Ishikawa (cell line): ENCODE results near the gene TF.

ENCODE experiments used
- CEBPB ChIP-seq: IDR thresholded peaks from 2 replicates; pipeline ENCODE4 v1.6.1; 2012
- CREB1 ChIP-seq: IDR thresholded peaks from 2 replicates; pipeline ENCODE4 v1.6.1; 2012; ENCODE audit warnings: low read depth
- EGR1 ChIP-seq: IDR thresholded peaks from 2 replicates; pipeline ENCODE4 v1.6.1; 2012
- EP300 ChIP-seq: IDR thresholded peaks from 2 replicates; pipeline ENCODE4 v1.6.1; 2012; ENCODE audit warnings: borderline replicate concordance
- FOXM1 ChIP-seq: IDR thresholded peaks from 2 replicates; pipeline ENCODE4 v1.6.1; 2012; ENCODE audit warnings: low read depth, borderline replicate concordance
- NFIC ChIP-seq: IDR thresholded peaks from 2 replicates; pipeline ENCODE4 v1.6.1; 2012
- RAD21 ChIP-seq: IDR thresholded peaks from 2 replicates; pipeline ENCODE4 v1.6.1; 2012; ENCODE audit warnings: low read depth
- TAF1 ChIP-seq: IDR thresholded peaks from 2 replicates; pipeline ENCODE4 v1.6.1; 2012; ENCODE audit warnings: low read depth, mild to moderate bottlenecking
- TCF12 ChIP-seq: IDR thresholded peaks from 2 replicates; pipeline ENCODE4 v1.6.1; 2012; ENCODE audit warnings: low read depth
- TEAD4 ChIP-seq: IDR thresholded peaks from 2 replicates; pipeline ENCODE4 v1.6.1; 2012
- YY1 ChIP-seq: IDR thresholded peaks from 2 replicates; pipeline ENCODE4 v1.6.1; 2012; ENCODE audit warnings: low read depth
- ZBTB7A ChIP-seq: IDR thresholded peaks from 2 replicates; pipeline ENCODE4 v1.6.1; 2012; ENCODE audit warnings: low read depth
- TF ChIP-seq, protein P1 (sequence below): IDR thresholded peaks from 2 replicates; pipeline ENCODE4 v1.6.1; 2012
- TF ChIP-seq, protein P2 (sequence below): IDR thresholded peaks from 2 replicates; pipeline ENCODE4 v1.6.1; 2012; ENCODE audit warnings: low read depth, mild to moderate bottlenecking
- TF ChIP-seq, protein P3 (sequence below): IDR thresholded peaks from 2 replicates; pipeline ENCODE4 v1.6.1; 2012

TF gene

DNA sequence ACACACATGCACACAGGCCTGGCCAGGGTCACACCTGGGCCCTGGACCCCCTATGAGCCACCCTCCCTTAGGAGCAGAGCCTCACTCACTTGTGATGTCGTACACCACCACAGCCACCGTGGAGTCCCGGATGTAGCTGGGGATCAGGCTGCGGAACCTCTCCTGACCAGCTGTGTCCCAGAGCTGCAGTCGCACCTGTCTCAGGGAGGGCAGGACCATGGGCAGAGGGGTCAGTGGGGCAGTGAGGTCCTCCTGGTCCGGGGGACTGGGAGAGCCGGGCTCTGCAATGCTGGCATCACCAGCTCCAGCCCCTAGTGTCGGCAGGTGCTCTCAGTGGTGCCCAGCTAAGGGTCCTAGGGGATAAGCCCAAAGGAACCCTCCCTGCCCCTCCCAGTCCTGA, 95.0 kb downstream of the TF start:
- no peak for TF ChIP-seq ZBTB7A
- TF ChIP-seq CEBPB: no peak
- no peak for TF ChIP-seq EP300
- no peak for TF ChIP-seq NFIC
- TF ChIP-seq, protein P1, sequence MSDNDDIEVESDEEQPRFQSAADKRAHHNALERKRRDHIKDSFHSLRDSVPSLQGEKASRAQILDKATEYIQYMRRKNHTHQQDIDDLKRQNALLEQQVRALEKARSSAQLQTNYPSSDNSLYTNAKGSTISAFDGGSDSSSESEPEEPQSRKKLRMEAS: no peak
- TF ChIP-seq, protein P2, sequence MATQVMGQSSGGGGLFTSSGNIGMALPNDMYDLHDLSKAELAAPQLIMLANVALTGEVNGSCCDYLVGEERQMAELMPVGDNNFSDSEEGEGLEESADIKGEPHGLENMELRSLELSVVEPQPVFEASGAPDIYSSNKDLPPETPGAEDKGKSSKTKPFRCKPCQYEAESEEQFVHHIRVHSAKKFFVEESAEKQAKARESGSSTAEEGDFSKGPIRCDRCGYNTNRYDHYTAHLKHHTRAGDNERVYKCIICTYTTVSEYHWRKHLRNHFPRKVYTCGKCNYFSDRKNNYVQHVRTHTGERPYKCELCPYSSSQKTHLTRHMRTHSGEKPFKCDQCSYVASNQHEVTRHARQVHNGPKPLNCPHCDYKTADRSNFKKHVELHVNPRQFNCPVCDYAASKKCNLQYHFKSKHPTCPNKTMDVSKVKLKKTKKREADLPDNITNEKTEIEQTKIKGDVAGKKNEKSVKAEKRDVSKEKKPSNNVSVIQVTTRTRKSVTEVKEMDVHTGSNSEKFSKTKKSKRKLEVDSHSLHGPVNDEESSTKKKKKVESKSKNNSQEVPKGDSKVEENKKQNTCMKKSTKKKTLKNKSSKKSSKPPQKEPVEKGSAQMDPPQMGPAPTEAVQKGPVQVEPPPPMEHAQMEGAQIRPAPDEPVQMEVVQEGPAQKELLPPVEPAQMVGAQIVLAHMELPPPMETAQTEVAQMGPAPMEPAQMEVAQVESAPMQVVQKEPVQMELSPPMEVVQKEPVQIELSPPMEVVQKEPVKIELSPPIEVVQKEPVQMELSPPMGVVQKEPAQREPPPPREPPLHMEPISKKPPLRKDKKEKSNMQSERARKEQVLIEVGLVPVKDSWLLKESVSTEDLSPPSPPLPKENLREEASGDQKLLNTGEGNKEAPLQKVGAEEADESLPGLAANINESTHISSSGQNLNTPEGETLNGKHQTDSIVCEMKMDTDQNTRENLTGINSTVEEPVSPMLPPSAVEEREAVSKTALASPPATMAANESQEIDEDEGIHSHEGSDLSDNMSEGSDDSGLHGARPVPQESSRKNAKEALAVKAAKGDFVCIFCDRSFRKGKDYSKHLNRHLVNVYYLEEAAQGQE: no peak

DNA sequence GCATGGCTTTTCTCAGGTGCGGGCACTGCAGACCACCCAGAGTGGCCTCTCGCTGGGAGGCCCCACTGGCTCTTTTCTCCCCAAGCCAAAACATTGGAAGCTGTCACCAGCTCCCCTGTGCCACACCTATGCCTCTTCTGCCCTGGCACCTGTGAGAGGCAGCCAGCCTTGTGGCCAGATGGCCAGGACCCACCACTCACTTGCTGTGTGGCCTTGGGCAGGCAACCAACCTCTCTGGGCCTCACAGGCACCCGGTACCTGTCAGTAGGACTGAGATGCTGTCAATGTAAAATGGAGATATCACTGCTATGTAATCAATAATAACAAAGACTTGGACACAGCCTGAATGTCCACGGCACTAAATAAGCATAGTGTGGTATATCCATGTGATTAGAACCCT, 96.0 kb downstream of the TF start:
- no peak for TF ChIP-seq CREB1
- TF ChIP-seq, protein P1: no peak
- TF ChIP-seq, protein P3, sequence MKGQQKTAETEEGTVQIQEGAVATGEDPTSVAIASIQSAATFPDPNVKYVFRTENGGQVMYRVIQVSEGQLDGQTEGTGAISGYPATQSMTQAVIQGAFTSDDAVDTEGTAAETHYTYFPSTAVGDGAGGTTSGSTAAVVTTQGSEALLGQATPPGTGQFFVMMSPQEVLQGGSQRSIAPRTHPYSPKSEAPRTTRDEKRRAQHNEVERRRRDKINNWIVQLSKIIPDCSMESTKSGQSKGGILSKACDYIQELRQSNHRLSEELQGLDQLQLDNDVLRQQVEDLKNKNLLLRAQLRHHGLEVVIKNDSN: no peak
- TF ChIP-seq RAD21: no peak
- no peak for TF ChIP-seq TEAD4
- TF ChIP-seq YY1: no peak
- TF ChIP-seq EP300: no peak
- no peak for TF ChIP-seq EGR1
- TF ChIP-seq, protein P2: no peak
- no peak for TF ChIP-seq TCF12
- TF ChIP-seq NFIC: no peak
- no peak for TF ChIP-seq ZBTB7A
- TF ChIP-seq FOXM1: no peak
- no peak for TF ChIP-seq CEBPB

DNA sequence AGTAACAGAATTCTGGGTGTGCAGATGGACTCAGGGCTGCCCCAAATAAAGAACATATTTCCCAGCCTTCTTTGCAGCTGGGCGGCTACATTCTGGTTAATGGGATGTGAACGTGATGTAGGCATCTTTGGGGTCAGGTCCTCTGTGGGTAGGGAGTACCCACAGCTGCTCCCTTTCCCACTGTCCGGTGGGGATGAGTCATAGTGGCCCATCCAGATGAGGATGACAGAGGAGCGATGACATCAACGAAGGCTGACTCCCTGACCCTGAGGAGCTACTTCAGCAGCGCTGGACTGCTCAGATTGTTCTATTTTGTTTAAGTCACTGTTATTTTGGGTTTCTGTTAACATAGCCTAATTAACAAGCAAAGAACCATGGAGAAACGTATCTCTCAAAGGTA, 97.4 kb downstream of the TF start:
- TF ChIP-seq, protein P2: no peak
- TF ChIP-seq CEBPB: no peak
- TF ChIP-seq YY1: no peak
- TF ChIP-seq EP300: no peak
- TF ChIP-seq, protein P3: no peak
- TF ChIP-seq ZBTB7A: no peak
- TF ChIP-seq TAF1: no peak
- no peak for TF ChIP-seq RAD21
- TF ChIP-seq EGR1: no peak
- no peak for TF ChIP-seq NFIC
- no peak for TF ChIP-seq CREB1
- TF ChIP-seq FOXM1: no peak
- TF ChIP-seq, protein P1: no peak
- TF ChIP-seq TEAD4: no peak
- no peak for TF ChIP-seq TCF12

DNA sequence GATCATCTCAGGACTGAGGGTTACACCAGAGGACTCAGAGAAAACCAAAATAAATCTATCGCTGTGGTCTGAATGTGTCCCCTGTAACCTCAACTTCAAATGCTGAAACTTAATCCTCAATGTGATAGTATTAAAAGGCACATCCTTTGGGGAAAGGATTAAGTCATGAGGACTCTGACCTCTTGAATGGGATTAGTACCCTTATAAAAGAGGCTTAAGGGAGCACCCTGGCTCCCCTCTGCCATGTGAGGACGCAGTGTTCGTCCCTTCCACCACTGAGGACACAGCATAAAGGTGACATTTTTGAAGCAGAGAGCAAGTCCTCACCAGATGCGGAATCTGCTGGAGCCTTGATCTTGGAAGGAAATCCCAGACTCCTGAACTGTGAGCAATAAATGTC, 98.9 kb downstream of the TF start:
- TF ChIP-seq RAD21 (no peak), TAF1 (no peak), TCF12 (no peak), EGR1 (no peak), CREB1 (no peak), ZBTB7A (no peak), NFIC (no peak), YY1 (no peak), FOXM1 (no peak), CEBPB (no peak), EP300 (no peak), TEAD4 (no peak)
- TF ChIP-seq, protein P2: no peak
- TF ChIP-seq, protein P3: no peak
- TF ChIP-seq, protein P1: no peak
